Measurements from ENCODE around the gene AGAP6. TPM values are rescaled to one million over a fixed set of nuclear protein-coding genes. Genes with fewer than 3 reads are reported as not detected.
"Not testable (repeated sequence)": the region's sequence is repeated elsewhere in the genome, so short reads cannot be mapped to it uniquely, and the experiment has no call there.

Gene AGAP6
- total and polyA plus RNA-seq, 2 donors (not counting 3 experiments of a cell fraction or from before 2014, with no cell fraction given): 12.7 to 14.7 TPM

DNA sequence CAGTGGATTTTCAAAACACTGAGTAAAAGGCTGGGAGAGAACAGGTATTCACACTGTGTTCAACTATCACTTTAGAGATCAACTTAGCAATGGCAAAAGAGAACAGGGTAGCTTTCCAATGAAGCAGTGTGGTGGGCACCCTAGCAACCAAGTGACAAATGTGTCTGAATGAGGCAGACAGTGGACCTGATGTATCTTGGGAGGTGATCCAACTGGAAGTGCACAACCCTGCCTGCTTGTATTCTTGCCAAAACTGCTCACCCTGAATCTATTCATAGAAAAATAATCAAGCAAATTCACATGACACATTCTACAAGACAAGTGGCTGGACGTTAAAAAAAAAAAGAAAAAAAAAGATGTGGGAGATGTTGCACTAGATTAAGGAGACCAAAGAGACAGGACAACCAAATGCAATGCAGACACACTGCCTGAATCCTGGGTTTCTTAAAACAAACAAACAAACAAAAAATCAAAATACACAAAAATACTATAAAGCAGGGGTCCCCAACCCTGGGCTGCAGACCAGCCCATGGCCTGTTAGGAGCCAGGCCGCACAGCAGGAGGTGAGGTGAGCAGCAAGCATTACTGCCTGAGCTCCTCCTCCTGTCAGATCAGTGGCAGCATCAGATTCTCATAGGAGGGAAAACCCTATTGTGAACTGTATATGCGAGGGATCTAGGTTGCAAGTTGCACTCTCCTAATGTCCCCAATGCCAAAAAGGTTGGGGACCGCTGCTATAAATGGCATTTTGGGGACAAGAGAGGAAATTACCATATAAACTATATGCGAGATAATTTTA, 67.5 kb downstream of the AGAP6 start:
- dilution Hi-C loops (cut with MboI; ENCODE audit: extremely low pct_ligation_motif_present, low sequenced_read_pairs); H3K9me1 ChIP-seq (replicated peaks; ENCODE audit: control insufficient read depth, extremely low read depth, insufficient read depth, low read length); H3K79me2 ChIP-seq (ENCODE audit: control insufficient read depth, insufficient read depth, low read length); FAIRE-seq; H3K27ac ChIP-seq (ENCODE audit: insufficient read depth, low read depth, low read length); H3K4me1 ChIP-seq (ENCODE audit: control insufficient read depth, extremely low read depth, insufficient read depth, low read length); H3K4me3 ChIP-seq (replicated peaks in 1 of 3; ENCODE audit: insufficient read depth in 1 of 3, low read depth in 1 of 3, low read length in 3 of 3); H3K4me2 ChIP-seq (ENCODE audit: insufficient read depth, low read length); H2AFZ ChIP-seq (ENCODE audit: low read depth, low read length); H4K20me1 ChIP-seq (replicated peaks; ENCODE audit: control insufficient read depth, extremely low read depth, insufficient read depth, low read length); CTCF ChIA-PET; POLR2A ChIA-PET; H3K9ac ChIP-seq (replicated peaks; ENCODE audit: extremely low read depth, insufficient read depth, low read length); H3K9me3 ChIP-seq (replicated peaks; ENCODE audit: control insufficient read depth, insufficient read depth, low read length); H3K27me3 ChIP-seq (ENCODE audit: control insufficient read depth in 2 of 2, insufficient read depth in 2 of 2, low read length in 2 of 2); intact Hi-C loops (cut with micrococcal nuclease); H3K36me3 ChIP-seq (ENCODE audit: control insufficient read depth in 2 of 2, extremely low read depth in 1 of 2, insufficient read depth in 2 of 2, low read length in 2 of 2); DNase-seq (ENCODE audit: low read depth, low spot score); BruUV-seq (replicated peaks): not testable (repeated sequence)

DNA sequence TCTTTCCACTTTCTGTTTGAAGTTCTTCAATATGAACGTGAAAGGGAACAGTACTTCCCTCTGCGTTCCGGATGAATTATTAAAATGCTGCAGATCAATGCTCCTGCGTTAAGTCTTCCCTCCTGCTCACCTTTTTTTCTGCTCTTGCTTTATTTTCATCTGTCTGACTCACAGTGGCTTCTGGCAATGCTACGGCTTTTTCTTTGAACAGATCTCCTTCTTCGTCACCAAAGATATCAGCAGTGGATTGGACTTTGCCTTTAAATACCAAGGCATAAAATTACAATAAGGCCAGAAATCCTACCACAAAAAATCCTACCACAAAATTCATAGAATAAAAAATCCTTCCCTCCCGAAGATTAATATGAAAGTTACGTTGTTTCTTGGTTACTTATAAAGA, 68.4 kb downstream of the AGAP6 start:
- H3K9me3 ChIP-seq (replicated peaks; ENCODE audit: control insufficient read depth, insufficient read depth, low read length); H4K20me1 ChIP-seq (replicated peaks; ENCODE audit: control insufficient read depth, extremely low read depth, insufficient read depth, low read length); H3K4me3 ChIP-seq (replicated peaks in 1 of 3; ENCODE audit: insufficient read depth in 1 of 3, low read depth in 1 of 3, low read length in 3 of 3); H3K27ac ChIP-seq (ENCODE audit: insufficient read depth, low read depth, low read length); H2AFZ ChIP-seq (ENCODE audit: low read depth, low read length); dilution Hi-C loops (cut with MboI; ENCODE audit: extremely low pct_ligation_motif_present, low sequenced_read_pairs); H3K4me1 ChIP-seq (ENCODE audit: control insufficient read depth, extremely low read depth, insufficient read depth, low read length); H3K27me3 ChIP-seq (ENCODE audit: control insufficient read depth in 2 of 2, insufficient read depth in 2 of 2, low read length in 2 of 2); intact Hi-C loops (cut with micrococcal nuclease); BruUV-seq (replicated peaks); CTCF ChIA-PET; POLR2A ChIA-PET; H3K9ac ChIP-seq (replicated peaks; ENCODE audit: extremely low read depth, insufficient read depth, low read length); H3K36me3 ChIP-seq (ENCODE audit: control insufficient read depth in 2 of 2, extremely low read depth in 1 of 2, insufficient read depth in 2 of 2, low read length in 2 of 2); H3K9me1 ChIP-seq (replicated peaks; ENCODE audit: control insufficient read depth, extremely low read depth, insufficient read depth, low read length); H3K79me2 ChIP-seq (ENCODE audit: control insufficient read depth, insufficient read depth, low read length); FAIRE-seq; H3K4me2 ChIP-seq (ENCODE audit: insufficient read depth, low read length); DNase-seq (ENCODE audit: low read depth, low spot score): not testable (repeated sequence)

DNA sequence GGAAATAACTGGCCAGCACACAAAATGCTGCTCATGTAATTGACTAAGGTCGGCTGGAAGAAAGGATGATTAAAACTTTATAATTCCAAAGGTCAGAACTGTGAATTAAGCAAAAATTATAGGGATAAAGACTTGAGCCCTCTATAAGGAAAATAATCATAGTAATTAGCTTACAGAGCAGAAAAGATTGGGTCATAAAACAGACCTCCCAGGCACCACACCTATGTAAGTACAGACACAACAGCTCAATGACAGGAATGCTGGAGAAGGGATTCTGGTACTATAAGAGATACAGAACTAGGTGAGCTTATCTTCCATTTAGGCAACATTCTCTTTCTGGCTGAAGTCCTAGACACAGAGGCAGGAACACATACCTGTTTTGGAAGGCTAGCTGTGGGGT, 70.5 kb downstream of the AGAP6 start:
- H3K4me3 ChIP-seq (replicated peaks in 1 of 3; ENCODE audit: insufficient read depth in 1 of 3, low read depth in 1 of 3, low read length in 3 of 3); H3K9me1 ChIP-seq (replicated peaks; ENCODE audit: control insufficient read depth, extremely low read depth, insufficient read depth, low read length); DNase-seq (ENCODE audit: low read depth, low spot score); H3K9me3 ChIP-seq (replicated peaks; ENCODE audit: control insufficient read depth, insufficient read depth, low read length); FAIRE-seq; H3K9ac ChIP-seq (replicated peaks; ENCODE audit: extremely low read depth, insufficient read depth, low read length); H3K4me1 ChIP-seq (ENCODE audit: control insufficient read depth, extremely low read depth, insufficient read depth, low read length); POLR2A ChIA-PET; H3K27ac ChIP-seq (ENCODE audit: insufficient read depth, low read depth, low read length); intact Hi-C loops (cut with micrococcal nuclease); H3K4me2 ChIP-seq (ENCODE audit: insufficient read depth, low read length); CTCF ChIA-PET; H2AFZ ChIP-seq (ENCODE audit: low read depth, low read length); H3K36me3 ChIP-seq (ENCODE audit: control insufficient read depth in 2 of 2, extremely low read depth in 1 of 2, insufficient read depth in 2 of 2, low read length in 2 of 2); H3K27me3 ChIP-seq (ENCODE audit: control insufficient read depth in 2 of 2, insufficient read depth in 2 of 2, low read length in 2 of 2); H3K79me2 ChIP-seq (ENCODE audit: control insufficient read depth, insufficient read depth, low read length); dilution Hi-C loops (cut with MboI; ENCODE audit: extremely low pct_ligation_motif_present, low sequenced_read_pairs); BruUV-seq (replicated peaks); H4K20me1 ChIP-seq (replicated peaks; ENCODE audit: control insufficient read depth, extremely low read depth, insufficient read depth, low read length): not testable (repeated sequence)

DNA sequence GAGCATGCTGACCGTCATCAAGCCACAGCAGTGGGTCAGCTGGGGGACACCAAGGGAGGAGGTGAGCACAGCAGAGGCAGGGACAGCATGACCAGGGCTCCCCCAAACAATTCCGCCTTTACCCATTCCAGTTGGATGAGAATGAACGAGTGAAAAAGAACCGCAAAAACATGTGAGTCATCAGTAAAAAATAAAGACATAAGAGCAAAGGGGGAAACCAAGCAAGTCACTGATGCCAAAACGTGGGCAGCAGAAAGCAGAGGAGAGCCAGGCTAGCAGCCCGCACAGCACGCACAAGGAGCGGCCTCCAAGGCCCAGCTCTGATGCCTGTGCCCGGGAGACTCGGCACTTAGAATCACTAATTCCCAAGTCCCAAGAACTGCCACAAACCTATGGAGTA, 71.7 kb downstream of the AGAP6 start:
- H3K4me3 ChIP-seq (replicated peaks in 1 of 3; ENCODE audit: insufficient read depth in 1 of 3, low read depth in 1 of 3, low read length in 3 of 3); BruUV-seq (replicated peaks); H3K79me2 ChIP-seq (ENCODE audit: control insufficient read depth, insufficient read depth, low read length); H3K4me2 ChIP-seq (ENCODE audit: insufficient read depth, low read length); FAIRE-seq; H3K36me3 ChIP-seq (ENCODE audit: control insufficient read depth in 2 of 2, extremely low read depth in 1 of 2, insufficient read depth in 2 of 2, low read length in 2 of 2); H3K27me3 ChIP-seq (ENCODE audit: control insufficient read depth in 2 of 2, insufficient read depth in 2 of 2, low read length in 2 of 2); POLR2A ChIA-PET; H4K20me1 ChIP-seq (replicated peaks; ENCODE audit: control insufficient read depth, extremely low read depth, insufficient read depth, low read length); H3K9me1 ChIP-seq (replicated peaks; ENCODE audit: control insufficient read depth, extremely low read depth, insufficient read depth, low read length); H3K27ac ChIP-seq (ENCODE audit: insufficient read depth, low read depth, low read length); intact Hi-C loops (cut with micrococcal nuclease); H3K9ac ChIP-seq (replicated peaks; ENCODE audit: extremely low read depth, insufficient read depth, low read length); CTCF ChIA-PET; dilution Hi-C loops (cut with MboI; ENCODE audit: extremely low pct_ligation_motif_present, low sequenced_read_pairs); H3K4me1 ChIP-seq (ENCODE audit: control insufficient read depth, extremely low read depth, insufficient read depth, low read length); H3K9me3 ChIP-seq (replicated peaks; ENCODE audit: control insufficient read depth, insufficient read depth, low read length); H2AFZ ChIP-seq (ENCODE audit: low read depth, low read length); DNase-seq (ENCODE audit: low read depth, low spot score): not testable (repeated sequence)
